Effector CD4-positive, alpha-beta T cell (primary cell): ENCODE results near the gene ANTKMT.
"Not testable (repeated sequence)": the region's sequence is repeated elsewhere in the genome, so short reads cannot be mapped to it uniquely, and the experiment has no call there.

Experiments used
- DNase-seq: peaks from one replicate; pipeline ENCODE4 v3.0.0-alpha.2; 2020

Gene ANTKMT

GRCh38 chr16:745739-746138 is 24.8 kb downstream of the ANTKMT start:
- DNase-seq = no peak

- no peak for DNase-seq
Observed at GRCh38 chr16:746637-747036, 25.7 kb downstream of the ANTKMT start.

- DNase-seq = no peak
Observed at GRCh38 chr16:747978-748746, 27.2 kb downstream of the ANTKMT start.

DNA sequence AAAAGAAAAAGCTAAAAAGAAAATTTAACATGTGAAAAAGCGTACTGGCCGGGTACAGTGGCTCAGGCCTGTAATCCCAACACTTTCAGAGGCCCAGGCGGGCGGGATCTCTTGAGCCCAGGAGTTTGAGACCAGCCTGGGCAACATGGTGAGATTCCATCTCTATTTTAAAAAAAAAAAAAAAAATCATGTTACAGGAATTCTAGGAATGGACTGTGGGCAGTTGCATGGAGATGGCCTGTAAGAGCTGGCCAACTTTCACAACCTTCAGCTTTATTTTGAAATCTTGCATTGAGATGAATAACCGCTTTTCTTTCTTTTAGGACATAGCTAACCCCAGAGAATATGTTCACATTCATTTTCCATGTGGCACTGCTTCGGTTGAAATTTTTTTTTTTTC is 28.1 kb downstream of the ANTKMT start:
- DNase-seq = no peak

DNA sequence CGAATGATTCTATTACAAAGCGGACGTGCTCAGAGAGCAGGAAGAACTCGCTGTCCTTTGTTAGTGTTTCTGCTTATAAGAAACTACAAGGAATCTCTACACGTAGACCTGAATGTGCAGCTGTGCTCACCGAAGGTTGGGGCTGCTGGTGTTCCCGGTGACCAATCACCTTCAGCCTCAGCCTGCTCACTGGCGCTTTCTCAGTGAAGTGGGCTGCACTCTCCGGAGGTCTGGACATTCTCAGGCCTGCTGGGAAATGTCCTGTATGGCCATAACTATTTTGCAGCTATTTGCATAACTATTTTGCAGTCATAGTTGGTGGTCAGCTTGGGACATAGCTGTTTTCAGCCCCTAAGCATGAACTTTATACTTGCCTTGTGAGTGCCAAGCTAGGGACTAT is 29.5 kb downstream of the ANTKMT start:
- no peak for DNase-seq

- DNase-seq = no peak
Observed at GRCh38 chr16:751152-752006, 30.4 kb downstream of the ANTKMT start.

DNA sequence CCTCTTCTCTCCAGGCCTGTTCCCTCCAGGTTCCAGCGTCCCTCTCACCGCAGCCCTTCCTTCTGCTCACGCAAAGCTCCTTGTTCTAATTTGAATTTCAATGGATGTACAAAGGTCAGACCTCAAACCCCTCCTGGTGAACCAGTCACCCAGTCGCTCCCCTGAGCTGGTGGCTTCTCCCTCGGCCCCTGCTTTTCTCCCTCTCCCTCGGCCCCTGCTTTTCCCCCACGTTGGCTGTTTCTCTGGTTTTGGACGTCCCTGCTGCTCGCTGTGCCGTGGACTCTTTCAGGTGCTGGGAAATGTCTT is 31.0 kb downstream of the ANTKMT start:
- no peak for DNase-seq

DNA sequence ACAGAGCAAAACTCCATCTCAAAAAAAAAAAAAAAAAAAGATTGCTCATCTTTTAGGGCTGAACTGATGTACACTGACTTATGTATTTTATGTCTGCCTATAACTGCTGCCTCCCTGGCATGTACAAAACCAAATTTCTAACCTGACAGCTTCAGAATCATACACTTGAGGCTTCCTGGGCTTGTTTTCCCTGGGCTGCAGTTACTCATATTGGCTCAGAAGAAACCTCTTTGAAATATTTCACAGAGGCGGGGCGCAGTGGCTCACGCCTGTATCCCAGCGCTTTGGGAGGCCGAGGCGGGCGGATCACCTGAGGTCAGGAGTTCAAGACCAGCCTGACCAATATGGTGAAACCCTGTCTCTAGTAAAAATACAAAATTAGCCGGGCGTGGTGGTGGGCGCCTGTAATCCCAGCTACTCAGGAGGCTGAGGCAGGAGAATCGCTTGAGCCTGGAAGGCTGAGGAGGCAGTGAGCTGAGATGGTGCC is 33.2 kb downstream of the ANTKMT start:
- DNase-seq = not testable (repeated sequence)

DNA sequence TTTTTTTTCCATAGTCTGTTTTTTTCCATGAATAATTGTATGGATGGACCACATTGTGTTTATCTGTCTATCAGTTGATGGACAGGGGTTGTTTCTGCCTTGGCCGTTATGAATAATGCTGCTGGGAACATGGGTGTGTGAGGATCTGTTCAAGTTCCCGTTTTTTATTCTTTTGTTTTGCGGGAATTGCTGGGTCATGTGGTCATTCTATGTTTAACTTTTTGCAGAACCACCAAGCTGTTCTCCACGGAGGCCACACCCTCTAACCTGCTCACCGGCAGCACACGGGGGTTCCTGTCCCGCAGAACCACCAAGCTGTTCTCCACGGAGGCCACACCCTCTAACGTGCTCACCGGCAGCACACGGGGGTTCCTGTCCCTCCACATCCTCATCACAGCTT is 33.7 kb downstream of the ANTKMT start:
- no peak for DNase-seq

GRCh38 chr16:756428-756827 is 35.5 kb downstream of the ANTKMT start:
- DNase-seq = no peak

DNA sequence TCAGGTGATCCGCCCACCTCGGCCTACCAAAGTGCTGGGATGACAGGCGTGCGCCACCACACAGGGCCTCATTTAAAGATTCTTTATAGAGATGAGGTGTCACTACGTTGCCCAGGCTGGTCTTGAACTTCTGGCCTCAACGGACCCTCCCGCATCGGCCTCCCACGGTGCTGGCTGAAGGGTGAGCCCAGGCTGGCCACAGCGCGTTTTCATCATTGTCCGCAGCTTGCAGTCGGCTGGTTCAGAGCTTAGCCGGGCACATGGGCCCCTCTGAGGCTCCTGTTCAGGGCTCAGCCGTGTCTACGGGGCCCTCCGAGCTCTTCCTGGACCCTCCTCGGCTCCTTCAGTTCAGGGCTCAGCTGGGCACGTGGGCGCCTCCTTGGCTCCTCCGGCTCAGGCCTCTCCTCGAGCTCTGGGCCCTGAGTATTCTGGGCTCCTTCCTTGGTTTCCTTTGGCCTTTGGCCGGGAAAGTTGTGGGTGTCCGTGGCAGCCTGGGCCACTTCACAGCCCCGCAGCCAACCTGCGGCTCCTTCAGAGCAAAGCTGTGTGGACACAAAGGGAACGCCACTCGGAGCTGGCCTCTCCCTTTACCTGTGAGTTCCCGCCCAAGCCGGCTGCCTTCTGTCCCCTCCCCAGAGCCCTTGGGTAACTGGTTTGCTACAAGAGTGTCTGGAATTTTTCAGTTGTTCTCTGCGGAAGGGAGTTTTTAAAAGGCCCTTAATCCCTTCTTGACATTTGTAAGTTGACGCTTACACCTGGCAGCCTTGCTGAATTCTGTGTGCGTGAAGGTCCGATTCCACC is 38.4 kb downstream of the ANTKMT start:
- no peak for DNase-seq

DNA sequence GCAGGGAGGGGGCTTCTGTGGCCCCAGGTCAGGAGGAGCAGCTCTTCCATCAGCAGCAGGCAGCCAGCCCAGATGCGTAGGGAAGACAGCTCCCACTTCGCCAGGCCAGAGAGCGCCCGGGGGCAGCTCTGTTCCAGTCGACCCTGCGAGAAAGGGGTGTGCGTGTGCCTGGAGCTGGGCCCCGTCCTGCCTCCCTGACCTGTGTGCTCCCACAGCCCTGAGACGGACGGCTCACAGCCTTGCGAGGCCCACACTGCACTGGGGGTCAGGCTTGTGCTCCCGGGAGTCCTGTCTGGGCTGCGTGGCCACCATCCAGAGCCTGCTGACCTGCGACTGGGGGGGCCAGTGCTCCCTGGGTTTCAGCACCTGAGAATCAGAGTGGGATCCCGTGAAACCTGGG is 39.1 kb downstream of the ANTKMT start:
- DNase-seq = no peak

DNA sequence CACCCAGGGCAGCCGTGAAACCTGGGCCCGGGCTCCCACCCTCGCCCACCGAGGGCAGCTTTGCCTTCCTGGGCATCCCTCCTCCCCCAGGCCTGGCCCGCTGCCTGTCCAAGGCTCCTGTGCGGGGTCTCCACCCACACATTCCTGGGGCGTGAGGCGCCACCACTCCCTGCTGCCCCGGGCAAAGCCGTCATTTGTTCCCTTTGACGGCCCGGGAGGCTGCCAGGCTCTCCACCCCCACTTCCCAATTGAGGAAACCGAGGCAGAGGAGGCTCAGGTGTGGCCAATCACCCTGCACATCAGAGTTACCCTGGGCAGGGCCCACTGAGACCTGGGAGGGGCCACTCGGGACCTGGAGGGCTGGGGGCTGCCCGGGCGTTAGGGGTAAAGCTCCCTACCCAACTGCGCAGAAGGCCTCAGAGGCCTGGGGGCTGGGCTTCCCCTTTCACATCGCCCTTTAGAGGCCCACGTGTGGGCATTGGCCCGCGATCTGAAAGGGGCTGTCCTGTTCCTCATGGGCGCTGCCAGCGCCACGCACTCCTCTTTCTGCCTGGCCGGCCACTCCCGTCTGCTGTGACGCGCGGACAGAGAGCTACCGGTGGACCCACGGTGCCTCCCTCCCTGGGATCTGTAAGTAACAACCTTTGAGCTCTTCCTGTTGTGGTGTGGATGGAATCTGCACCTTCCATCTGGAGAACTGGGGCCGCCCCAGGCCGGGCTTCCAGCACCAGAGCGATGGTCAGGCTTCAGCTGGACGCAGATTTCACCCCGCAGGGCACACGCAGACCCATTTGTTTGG is 39.8 kb downstream of the ANTKMT start, which contains the start of gene MSLN:
MSLN (plus strand) TSS at position 190 of the 799 bp plus-strand sequence. CDS start 1,947 bp downstream, outside the sequence.
- DNase-seq = no peak

DNA sequence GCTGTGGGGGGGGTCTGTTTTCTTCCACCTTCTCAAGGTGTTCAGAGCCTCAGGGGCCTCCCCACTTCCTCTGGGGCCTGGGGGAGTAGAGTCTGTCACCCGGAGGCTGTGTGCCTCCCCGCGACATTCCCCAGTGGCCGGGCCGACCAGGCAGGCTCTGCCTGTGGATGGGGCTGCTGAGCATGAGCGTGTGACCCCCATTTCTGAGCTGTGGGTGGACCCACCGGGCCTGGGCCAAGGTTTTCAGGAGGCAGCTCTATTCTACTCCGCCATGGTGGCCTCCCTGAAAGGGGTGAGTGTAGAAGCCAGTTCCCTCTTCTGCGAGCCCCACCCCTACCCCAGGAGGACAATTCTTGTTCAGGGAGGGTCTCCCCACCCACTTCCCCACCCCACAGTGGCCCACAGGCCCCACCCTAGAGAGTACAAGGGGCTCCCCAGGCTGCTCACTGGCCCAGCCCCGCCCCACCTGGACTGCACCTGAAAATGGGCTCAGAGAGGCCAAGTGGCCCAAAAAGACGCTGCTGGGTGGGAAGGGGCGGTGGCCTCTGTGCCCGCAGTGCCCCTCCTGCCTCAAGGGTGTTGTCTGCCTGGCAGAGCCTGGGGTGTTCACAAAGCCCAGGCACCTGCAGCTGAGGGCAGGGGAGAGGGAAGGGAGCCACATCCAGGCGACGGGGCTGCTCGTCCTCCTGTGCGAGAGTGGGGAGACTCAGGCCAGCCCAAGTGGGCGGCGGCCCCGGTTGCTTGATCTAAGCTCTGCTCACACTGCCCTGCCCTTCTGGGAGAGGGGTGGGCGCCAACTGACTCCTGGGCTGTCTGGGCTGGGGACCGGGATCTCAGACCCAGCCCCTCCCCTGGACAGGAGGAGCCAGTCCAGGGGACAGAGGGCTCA is 40.9 kb downstream of the ANTKMT start:
- DNase-seq = no peak

- no peak for DNase-seq
Observed at GRCh38 chr16:762595-763268, 41.8 kb downstream of the ANTKMT start.

- DNase-seq = no peak
Observed at GRCh38 chr16:763369-764183, 42.6 kb downstream of the ANTKMT start.

DNA sequence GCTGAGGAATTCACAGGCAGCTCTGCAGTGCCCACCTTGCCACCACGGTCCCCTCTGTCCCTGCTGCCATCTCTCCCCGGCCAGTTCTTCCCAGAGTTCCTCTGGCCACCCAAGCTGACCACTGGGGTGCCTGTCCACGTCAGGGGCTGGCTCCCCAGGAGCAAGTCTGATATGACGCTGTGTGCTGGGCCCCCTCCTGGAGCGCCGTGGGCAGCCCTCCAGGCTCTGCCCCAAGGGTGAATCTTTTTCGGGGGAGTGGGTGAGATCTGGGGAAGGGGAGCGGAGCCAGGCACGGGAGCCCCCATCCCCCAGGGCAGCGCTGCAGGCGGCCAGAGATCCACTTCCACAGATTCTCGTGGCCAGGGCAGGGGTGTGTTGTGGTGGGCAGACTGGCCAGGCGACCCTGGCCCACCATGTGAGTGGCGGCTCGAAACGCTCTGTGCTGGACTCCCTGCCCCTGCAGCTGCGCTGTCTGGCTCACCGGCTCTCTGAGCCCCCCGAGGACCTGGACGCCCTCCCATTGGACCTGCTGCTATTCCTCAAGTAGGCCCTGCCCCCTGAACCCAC is 43.3 kb downstream of the ANTKMT start:
- DNase-seq = no peak

DNA sequence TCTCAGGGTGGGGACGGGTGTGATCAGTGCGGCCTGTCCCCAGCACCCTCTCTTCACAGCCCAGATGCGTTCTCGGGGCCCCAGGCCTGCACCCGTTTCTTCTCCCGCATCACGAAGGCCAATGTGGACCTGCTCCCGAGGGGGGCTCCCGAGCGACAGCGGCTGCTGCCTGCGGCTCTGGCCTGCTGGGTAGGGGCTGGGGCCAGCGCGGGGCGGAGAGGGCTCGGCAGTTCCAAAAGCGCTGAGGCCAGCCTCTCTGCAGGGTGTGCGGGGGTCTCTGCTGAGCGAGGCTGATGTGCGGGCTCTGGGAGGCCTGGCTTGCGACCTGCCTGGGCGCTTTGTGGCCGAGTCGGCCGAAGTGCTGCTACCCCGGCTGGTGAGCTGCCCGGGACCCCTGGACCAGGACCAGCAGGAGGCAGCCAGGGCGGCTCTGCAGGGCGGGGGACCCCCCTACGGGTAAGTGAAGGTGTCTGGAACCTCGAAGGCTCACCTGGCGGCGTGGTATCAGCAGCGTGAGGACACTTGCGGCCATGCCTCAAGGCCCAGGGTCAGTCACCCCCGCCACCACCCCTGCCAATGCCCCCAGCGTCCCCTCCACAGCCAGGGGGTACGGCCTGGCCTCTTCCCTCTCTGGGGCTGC is 44.0 kb downstream of the ANTKMT start:
- DNase-seq = no peak

GRCh38 chr16:765488-765865 is 44.5 kb downstream of the ANTKMT start:
- no peak for DNase-seq
